Neural progenitor cell (in vitro differentiated cells): Measurements from ENCODE around the gene SCP2.

Source experiments
- CTCF ChIP-seq: fragments of 200-600 bp; sonication (generic); IDR thresholded peaks from 2 replicates; pipeline ENCODE4 v1.5.1; 2017; ENCODE audit warnings: antibody characterized with exemption, mild to moderate bottlenecking
- EZH2 ChIP-seq: fragments of 200-600 bp; sonication (generic); IDR thresholded peaks from 2 replicates; pipeline ENCODE4 v1.6.1; 2017; ENCODE audit warnings: antibody characterized with exemption, mild to moderate bottlenecking, moderate library complexity
- EZH2phosphoT487 ChIP-seq: fragments of 200-600 bp; sonication (generic); IDR thresholded peaks from 2 replicates; pipeline ENCODE4 v1.6.1; 2017; ENCODE audit warnings: antibody characterized with exemption

DNA sequence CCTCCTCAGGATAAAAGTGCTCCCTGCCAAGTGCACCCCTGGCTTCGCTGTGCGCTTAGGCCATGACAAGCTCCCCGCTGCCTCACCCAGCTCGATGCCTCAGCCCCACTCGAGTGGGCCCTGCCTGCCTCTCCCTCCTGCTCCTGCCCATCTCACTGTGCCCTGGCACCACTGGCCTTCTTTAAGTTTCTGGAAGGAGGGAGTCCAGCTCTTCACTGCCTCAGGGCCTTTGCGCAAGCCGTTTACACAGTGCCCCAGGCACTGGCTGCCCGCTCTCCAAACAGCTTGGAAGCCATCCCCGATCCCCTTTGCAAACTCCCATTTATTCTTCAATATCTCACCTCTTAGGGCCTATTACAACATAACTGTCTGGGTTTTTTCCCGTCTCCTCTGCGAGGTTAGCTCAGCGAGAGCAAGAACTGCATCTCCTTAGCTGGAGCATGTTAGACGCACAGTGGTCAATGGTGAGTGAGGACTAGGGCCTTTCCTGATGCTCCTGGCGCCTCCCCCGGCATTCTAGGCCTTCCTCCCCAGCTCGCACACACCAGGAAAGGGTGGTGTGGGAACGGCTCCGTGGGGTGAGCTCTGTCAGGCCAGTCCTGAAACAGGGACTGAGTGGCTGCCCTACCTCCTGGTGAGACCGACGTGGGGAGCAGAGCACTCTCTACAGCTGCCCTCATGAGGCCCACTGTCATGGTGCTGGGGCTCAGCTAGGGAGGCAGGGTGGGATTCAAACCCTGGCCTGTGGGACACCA is 166.9 kb downstream of the SCP2 start:
- TF ChIP-seq CTCF (no peak), EZH2 (no peak), EZH2phosphoT487 (no peak)
